Endothelial cell of umbilical vein (primary cell): ENCODE measurements around the gene DOK1.

Experiments used
- CTCF ChIP-seq, 2 donors: IDR thresholded peaks; 1 replicate in 1 of 2; 2 replicates in 1 of 2; pipeline ENCODE4 v1.5.1; 2011; ENCODE audit warnings: low read length in 2 of 2, mild to moderate bottlenecking in 2 of 2, moderate library complexity in 2 of 2, control low read depth in 1 of 2, inconsistent platforms in 1 of 2, low read depth in 1 of 2; ENCODE audit not compliant: insufficient read depth in 1 of 2; ENCODE audit errors: extremely low read depth in 1 of 2
- JUN ChIP-seq: IDR thresholded peaks from 2 replicates; pipeline ENCODE4 v1.6.1; 2011; ENCODE audit warnings: borderline replicate concordance, low read depth; ENCODE audit not compliant: insufficient read length, insufficient read depth
- POLR2AphosphoS5 ChIP-seq: IDR thresholded peaks from 2 replicates; pipeline ENCODE4 v1.6.1; 2012; ENCODE audit warnings: low read depth, mild to moderate bottlenecking, control low read depth, low read length, moderate library complexity; ENCODE audit not compliant: insufficient read depth
- TF ChIP-seq, protein P1 (sequence below): IDR thresholded peaks from 2 replicates; pipeline ENCODE4 v1.6.1; 2011; ENCODE audit not compliant: insufficient read depth, insufficient read length

GRCh38 chr2:74507145-74507925, 47.2 kb upstream of the DOK1 start, which contains the start of gene PCGF1:
- peak; percentile 41 to 81 for TF ChIP-seq CTCF (IDR thresholded peaks at IDR 0.05; ENCODE audit: extremely low read depth in 1 of 2, insufficient read depth in 1 of 2, low read depth in 1 of 2, low read length in 2 of 2)
- peak; percentile 66 for TF ChIP-seq POLR2AphosphoS5
- TF ChIP-seq, protein P1, sequence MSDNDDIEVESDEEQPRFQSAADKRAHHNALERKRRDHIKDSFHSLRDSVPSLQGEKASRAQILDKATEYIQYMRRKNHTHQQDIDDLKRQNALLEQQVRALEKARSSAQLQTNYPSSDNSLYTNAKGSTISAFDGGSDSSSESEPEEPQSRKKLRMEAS = peak; percentile 68
- TF ChIP-seq JUN = no peak
